HG02840 (cell line): ENCODE measurements around the gene CD81.
A peak's percentile ranks its signal among the peaks of the same experiment; 100 is the strongest.
"Not testable (repeated sequence)": the region's sequence is repeated elsewhere in the genome, so short reads cannot be mapped to it uniquely, and the experiment has no call there.

Source experiments
- ATAC-seq: cut with Tn5 transposase; IDR thresholded peaks from one replicate; pipeline ENCODE4 v1.9.1; 2021; ENCODE audit warnings: mild to moderate bottlenecking, moderate library complexity, moderate number of reproducible peaks; ENCODE audit not compliant: unreplicated experiment, low FRiP score

The CD81 gene, protein sequence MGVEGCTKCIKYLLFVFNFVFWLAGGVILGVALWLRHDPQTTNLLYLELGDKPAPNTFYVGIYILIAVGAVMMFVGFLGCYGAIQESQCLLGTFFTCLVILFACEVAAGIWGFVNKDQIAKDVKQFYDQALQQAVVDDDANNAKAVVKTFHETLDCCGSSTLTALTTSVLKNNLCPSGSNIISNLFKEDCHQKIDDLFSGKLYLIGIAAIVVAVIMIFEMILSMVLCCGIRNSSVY

DNA sequence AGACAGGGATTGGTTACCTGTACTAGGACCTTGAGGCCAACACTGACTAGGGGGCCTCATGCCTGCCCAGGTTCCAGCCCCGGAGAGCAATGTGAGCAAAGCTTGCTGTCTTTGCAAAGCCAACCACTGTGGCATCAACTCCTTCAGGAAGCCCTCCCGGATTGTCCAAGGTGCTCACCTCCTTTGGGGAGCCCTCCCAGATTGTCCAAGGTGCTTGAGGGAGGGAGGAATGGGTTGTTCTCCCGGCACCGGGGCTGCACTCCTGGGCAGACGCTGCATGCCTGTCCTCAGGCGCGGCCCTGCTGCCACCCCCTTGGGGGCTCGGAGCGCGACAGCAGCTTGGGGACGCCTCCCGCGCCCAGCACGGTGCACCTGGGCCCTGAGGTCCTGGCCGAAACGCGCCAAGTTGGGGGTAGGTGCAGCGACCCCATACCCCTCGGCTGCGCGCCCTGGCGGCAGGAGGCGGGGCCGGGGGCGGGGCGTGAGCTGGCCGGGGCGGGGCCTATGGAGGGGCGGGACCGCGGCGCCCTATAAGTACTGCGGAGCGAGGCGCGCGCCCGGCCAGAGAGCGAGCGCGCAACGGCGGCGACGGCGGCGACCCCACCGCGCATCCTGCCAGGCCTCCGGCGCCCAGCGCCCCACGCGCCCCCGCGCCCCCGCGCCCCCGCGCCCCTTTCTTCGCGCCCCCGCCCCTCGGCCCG, at the start of gene CD81:
CD81 (plus strand) TSS at position 560 of the 701 bp plus-strand sequence. CDS start 240 bp downstream, outside the sequence.
- peak; percentile 48 for ATAC-seq

DNA sequence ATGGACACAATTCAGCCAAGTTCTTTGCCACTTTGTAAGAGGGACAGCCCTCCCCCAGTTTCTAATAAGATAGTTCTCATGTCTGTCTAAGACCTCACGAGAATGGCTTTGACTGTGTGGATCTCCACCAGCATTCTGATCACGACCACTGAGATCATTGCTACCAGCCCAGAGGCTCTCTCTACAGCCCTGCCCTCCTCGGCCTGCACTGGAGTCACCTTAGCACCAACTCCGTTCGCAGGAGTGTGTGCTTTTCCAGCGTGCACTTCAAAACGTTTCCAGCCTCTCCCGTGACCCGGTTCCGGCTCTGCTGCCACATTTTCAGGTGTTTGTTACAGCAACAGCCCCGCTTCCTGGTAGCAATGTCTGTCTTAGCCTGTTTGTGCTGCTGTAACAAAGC, 49.1 kb upstream of the CD81 start:
- ATAC-seq, result no peak

DNA sequence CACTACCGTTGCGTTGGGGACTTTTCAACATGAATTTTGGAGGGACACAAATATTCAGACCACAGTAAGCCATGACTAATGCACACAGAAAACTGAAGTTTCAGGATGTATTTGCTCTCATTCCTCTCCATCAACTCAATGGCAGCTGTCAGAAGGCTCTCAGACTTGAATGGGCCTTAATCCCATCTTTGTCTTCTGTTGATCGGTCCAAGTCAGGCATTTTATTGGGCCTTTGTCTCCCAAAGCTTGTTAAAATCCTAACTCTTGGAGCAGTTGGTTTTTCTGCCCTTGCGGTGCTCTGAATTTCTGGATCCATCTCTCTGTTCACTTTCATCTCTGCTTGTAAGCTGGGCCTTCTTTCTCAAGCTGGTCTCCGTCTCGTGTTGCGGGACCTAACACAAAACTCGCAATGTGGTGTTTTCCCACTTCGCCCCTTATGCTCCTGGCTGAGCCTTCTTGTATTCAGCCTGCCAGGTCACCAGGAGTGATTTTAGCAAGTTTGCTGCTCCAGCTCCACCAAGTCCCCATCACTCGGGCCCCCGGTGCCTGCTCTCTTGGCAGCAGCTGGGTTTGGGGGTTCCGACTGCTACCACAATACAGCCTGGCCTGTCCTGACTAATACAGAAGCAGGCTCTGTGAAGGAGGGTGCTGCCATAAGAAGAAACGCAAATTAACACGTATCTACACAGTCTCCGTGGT, 48.3 kb upstream of the CD81 start:
- no peak for ATAC-seq

DNA sequence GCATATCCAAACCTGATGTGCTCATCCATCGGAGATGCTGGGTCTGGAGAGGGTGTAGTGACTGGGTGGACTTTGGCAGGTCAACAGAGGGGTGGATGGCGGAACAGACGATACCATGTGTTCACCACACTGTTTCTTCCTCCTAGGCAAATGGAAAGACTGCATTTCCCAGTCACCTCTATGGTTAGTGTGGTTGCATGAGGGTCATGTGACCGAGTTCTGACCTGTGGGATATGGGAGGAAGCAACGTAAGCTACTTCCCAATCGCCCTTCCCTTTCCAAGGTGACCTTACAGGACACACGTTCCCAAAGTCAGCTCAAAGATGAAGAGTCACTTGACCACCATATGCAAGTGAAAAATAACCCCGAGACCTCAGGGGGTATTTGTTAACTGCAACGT, 47.6 kb upstream of the CD81 start:
- ATAC-seq, result no peak

DNA sequence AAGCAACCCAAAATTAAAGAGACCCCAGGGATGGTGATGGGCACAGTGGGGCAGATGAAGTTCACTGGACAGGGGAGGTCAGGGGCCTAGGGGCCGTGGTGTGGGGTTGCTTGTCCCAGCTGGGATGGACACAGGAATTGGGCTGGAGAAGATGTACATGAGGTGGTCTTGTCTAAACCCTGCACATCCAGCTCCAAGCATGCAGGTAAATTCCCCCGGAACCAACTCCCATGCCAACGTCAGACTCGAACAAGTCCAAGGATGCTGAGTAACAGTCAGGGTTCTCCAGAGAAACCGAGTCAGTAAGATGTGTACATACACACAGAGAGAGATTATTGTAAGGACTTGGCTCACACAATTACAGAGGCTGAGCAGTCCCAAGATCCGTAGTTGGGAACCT, 46.4 kb upstream of the CD81 start:
- ATAC-seq, result no peak

DNA sequence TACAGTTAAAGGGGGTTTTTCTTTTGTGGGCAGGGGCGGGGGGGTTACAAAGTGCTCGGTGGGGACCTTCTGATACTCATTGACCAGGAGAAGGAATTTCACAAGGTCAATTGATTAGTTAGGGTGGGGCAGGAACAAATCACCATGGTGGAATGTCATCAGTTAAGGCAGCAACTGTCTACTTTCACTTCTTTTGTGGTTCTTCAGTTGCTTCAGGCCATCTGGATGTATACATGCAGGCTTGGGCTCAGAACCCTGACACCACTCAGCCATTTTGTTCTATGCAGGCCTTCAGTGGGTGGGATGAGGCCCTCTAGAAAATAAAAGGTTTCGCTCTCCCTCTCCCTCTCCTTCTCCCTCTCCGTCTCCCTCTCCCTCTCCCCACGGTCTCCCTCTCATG, 45.7 kb upstream of the CD81 start:
- no peak for ATAC-seq

DNA sequence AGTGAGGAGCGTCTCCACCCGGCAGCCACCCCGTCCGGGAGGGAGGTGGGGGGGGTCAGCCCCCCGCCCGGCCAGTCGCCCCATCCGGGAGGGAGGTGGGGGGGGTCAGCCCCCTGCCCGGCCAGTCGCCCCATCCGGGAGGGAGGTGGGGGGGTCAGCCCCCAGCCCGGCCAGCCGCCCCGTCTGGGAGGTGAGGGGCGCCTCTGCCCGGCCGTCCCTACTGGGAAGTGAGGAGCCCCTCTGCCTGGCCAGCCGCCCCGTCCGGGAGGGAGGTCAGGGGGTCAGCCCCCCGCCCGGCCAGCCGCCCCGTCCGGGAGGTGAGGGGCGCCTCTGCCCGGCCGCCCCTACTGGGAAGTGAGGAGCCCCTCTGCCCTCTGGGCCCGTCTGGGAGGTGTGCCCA, 44.5 kb upstream of the CD81 start:
- ATAC-seq, result not testable (repeated sequence)

DNA sequence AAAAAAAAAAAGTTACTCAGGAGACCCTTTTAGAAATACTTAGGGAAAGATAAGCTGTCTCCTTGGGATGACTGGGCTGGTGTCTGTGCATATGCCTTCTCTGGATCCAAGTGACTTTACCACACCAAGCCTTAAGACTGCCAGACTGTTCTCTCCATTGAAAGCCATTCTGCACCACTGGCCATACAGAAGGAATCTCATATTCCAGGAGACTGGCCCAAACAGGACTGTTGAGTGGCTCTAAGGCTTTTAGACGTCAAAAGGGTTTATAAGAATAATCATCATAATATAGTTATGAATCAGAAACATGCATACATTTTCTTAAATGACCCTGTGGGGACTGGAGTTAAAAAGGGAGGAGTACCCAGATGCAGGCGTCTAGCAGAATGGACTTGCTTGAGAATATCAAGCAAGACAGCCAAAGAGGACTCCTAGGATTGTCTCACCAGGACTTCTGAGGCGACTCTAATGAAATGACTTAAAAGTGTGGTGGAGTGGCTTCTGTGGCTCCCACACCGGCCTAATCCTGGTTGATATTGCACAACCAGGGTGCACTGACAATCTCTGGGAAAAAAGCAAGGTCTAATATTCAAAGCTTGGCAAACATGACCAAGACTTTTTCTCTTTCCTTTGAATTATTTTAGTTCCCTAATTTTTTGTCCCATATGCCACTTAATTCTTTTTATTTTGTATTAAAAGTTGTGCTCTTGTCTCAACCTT, 43.5 kb upstream of the CD81 start:
- not testable (repeated sequence) for ATAC-seq

DNA sequence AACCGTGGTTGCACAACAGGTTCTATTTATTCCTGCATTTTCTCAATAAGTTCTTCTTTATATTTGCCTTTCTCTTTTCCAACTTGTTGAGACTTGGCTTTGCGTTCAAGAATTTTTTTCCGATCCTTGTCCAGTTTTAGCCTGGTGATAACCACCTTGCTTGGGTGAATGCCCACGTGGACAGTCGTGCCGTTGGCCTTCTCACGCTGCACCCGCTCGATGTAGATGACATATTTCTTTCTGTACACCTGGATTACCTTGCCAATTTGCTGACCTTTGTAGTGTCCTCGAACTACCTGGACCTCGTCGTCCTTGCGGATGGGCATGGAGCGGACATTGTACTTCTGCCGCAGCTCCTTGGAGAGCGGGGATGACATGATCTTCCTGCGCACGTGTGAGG, 41.8 kb upstream of the CD81 start:
- not testable (repeated sequence) for ATAC-seq

DNA sequence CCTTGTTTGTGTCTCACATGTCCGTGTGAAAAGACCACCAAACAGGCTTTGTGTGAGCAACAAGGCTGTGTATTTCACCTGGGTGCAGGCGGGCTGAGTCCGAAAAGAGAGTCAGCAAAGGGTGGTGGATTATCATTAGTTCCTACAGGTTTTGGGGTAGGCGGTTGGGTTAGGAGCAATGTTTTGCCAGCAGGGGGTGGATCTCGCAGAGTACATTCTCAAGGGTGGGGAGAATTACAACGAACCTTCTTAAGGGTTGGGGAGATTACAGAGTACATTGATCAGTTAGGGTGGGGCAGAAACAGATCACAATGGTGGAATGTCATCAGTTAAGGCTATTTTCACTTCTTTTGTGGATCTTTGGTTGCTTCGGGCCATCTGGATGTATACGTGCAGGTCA, 38.4 kb upstream of the CD81 start:
- not testable (repeated sequence) for ATAC-seq

DNA sequence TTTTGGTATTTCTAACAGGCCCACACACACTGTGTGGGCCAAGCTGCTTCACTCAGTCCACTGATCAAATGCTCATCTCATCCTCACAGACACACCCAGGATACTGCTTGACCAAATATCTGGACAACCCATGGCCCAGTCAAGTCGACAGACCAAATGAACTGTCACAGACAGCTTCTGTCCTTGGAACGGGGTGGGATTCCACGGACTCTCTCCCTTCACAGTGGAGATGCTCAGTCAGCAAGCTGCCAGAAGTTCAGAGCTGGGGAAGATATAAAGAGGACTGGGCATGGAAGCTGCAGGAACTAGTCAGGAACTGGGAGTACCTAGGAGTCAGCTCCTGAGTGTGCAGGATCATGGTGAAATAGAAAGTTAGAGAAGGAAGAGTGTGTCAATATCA, 34.6 kb upstream of the CD81 start:
- no peak for ATAC-seq

DNA sequence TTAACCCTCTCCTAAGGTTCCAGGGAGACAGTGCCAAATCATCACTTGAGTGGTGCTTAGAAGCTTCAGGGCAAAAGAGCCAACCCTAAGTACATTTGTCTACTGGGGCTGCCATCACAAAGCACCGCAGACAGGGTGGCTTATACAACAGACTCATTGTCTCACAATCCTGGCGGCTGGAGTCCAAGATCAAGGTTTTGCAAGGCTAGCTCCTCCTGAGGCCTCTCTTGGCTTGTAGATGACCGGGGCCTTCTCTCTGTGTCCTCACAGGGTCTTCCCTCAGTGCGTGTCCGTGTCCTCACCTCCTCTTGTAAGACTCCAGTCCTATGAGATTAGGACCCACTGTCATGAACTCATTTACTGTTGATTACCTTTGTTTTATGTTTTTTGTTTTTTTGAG, 34.1 kb upstream of the CD81 start:
- no peak for ATAC-seq

DNA sequence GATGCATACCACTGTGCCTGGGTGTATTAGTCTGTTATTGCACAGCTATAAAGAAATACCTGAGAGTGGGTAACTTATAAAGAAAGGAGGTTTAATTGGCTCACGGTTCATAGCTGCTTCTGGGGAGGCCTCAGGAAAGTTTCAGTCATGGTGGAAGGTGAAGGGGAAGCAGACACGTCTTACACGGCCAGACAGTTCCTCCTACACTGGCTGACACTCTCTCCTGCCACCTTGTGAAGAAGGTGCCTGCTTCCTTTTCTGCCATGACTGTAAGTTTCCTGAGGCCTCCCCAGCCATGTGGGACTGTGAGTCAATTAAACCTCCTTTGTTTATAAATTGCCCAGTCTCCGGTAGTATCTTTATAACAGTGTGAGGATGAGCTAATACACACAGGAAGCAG, 33.6 kb upstream of the CD81 start:
- no peak for ATAC-seq

DNA sequence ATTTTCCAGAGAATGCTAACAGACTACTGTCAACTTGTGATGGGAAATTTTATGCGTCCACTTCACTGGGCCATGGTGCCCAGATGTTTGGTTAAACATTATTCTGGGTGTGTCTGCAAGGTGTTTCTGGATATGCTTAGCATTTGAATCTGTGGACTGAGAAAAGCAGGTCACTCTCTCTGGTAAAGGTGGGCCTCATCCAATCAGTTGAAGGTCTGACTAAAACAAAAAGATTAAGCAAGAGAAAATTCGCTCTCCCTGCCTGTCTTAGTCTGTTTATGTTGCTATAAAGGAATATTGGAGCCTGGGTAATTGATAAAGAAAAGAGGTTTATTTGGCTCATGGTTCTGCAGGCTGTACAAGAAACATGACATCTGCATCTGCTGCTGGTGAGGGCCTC, 32.1 kb upstream of the CD81 start:
- ATAC-seq, result no peak

DNA sequence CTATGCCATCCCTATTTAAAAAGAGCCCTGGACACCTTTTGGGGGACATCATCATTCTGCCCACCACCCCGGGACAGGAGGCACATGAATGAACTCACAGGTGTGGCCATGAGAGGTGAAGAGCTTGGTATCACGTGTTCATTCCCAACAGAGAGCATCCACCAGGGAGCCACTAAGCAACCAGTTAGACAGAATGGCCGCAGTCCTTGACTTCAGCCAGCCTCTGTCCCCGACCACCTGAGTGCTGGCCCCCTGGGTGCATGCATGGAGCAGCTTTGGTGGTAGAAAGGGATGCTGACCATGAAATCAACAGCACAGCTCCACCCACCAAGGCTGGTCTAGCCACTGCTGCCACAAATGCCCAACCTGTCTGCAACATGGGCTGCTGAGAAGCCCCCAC, 31.1 kb upstream of the CD81 start:
- ATAC-seq, result no peak

DNA sequence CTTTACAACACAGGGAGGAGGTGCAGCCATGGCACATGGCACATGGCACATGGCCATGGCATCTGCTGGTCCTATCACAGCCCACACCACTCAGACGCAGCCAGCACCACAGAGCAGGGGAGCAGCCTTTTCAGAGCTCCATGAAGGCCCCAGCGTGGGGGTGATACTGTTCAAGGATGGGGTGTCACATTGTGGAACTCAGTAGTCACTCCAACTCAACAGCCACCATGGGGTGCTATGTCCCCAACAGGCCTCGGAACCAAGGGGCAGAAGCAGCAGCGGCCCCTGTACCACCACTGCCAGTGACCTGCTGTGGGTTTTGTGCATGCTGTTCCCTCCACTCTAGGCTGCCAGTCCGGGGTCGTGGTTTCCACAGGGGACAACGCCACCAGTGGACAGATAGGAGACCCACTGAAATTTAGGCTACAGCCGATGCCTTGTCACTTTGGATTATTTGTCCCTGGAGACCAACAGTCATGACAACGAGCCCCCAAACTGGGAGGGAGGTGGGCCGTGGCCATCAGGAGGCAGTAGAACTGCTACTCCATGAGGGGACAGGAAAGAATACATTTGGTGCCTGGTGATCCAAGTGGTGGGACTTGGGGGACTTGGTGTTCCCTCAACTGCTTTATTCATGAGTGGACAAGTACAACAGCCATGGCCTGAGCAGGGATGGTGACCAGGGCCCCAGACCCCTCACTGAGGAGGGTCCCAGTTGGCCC, 30.4 kb upstream of the CD81 start:
- no peak for ATAC-seq

DNA sequence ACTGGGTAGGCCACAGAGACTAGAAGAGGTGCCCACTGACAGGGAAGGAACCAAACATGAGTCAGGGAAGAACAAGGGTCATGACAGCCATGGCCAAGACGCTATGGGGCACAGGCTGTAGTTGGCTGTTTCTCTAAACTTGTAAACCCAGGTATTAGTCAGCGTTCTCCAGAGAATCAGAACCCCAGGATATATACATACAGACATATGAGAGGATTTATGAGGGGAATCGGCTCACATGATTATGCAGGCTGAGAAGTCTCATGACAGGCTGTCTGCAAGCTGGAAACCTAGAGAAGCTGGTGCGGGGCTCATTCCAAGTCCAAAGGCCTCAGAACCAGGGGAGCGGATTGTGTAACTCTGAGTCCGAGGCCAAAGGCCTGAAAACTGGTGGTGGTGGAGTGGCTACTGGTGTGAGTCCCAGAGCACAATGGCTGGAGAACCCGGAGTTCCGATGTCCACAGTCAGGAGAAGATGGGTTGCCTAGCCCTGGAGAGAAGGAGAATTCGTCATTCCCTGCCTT, 29.7 kb upstream of the CD81 start:
- no peak for ATAC-seq

DNA sequence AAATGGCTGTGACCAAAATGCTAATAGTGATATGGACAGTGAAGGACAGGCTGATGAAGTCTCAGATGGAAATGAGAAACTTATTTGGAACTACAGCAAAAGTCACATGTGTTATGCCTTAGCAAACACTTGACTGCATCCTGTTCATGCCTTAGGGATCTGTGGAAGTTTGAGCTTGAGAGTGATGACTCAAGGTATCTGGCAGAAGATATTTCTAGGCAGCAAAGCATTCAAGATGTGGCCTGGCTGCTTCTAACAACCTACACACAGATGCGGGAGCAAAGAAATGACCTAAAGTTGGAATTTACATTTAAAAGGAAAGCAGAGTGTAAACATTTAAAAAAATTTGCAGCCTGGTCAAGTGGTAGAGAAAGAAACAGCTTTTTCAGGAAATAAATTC, 28.1 kb upstream of the CD81 start:
- no peak for ATAC-seq

DNA sequence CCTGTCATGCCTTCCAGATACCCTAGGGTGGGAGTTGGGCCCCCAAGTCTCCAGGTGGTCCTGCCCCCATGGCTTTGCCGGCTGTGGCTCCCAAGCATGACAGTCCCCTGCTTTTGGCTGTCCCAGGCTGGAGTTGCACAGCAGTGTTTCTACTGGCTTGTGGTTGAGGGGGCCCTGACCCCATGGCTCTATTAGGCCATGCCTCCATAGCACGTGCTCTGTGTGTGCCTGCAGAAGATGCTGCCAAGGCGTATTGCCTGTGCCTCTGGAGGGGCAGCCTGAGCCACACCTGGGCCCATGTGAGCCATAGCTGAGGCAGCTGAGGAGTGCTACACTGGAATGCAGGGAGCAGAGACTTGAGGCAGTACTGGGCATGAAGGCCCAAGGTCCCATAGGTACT, 25.4 kb upstream of the CD81 start:
- ATAC-seq, result no peak

DNA sequence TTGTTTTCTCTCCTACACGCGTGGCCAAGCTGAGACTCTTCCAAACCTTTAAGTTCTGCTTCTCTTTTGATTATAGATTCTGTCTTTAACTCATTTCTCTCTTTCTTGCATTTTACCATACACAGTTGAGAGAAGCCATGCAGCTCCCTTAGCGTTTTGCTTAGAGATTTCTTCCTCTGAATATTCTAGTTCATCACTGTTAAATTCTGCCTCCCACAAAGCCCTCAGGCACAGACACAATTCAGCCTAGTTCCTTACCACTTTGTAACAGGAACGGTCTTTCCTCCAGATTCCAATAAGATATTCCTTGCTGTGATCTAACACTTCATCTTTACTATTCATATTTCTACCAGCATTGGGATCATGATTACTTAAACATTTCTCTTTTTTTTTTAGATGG, 24.7 kb upstream of the CD81 start:
- no peak for ATAC-seq
